Right forelimb (tissue), 1 donor: ENCODE measurements around the gene CD37.
A peak's percentile ranks its signal among the peaks of the same experiment; 100 is the strongest.

ENCODE experiments used
- DNase-seq: peaks from one replicate; pipeline ENCODE4 v3.0.0-alpha.2; 2018

The CD37 gene

GRCh38 chr19:49383599-49383998, 48.4 kb downstream of the CD37 start:
- DNase-seq = no peak

DNA sequence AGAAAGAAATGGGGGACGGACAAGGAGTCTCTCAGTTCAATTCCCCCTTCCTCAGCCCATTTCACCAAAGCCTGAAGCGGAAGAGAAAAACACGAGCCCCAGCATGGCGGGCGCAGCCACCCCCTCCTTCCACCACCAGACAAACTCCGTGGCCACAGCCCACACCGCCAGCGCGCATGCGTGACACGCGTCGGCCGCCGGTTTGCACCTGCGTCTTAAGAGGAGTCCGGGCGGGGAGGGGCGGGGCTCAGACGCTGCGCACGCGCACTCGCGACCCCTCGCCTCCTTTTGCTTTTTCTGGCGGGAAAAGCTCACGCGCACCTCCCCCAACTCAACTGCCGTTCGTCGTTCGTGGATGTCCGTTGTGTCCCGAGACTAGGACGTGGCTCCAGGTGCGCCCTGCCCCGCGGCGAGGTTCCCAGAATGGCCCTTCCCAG, 52.7 kb downstream of the CD37 start, which contains the start of gene KASH5:
Gene KASH5 (plus strand): TSS at position 314 of the 437 bp plus-strand sequence. CDS start 2,635 bp downstream, outside the sequence.
- peak; percentile 70 for DNase-seq

DNA sequence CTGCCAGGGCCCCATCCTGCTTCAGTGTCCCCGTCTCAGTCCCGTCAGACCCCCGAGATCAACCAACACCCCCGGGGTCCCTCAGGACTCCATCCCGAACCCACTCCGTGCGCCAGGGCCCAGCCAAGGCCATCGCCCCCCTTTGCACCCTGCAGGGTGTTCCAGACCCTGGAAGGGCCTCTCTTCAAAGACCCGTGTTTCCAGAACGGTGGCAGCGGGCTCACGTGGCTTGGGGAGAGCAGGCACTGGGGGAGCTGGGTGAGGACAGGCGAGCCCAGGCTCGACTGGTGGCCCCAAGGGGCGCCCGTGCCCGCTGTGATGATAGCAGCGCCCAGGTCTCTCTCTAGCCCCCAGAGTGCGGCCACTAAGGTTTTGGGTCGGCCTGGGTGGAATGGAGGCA, 54.2 kb downstream of the CD37 start:
- no peak for DNase-seq
